SK-N-SH treated with all-trans-retinoic acid at 6 μM for 48 hours (cell line): Measurements from ENCODE around the gene WIPI1.

Experiments used
- ATAC-seq: fragments of 200-7000 bp; cut with Tn5 transposase; 3 replicates; pipeline ENCODE4 v1.9.1; 2020; ENCODE audit warnings: mild to moderate bottlenecking, moderate library complexity
- CREB5 ChIP-seq: fragments of 250-450 bp; sonication (Bioruptor Pico); IDR thresholded peaks from 2 replicates; pipeline ENCODE4 v1.5.1; 2020; ENCODE audit warnings: low read depth, mild to moderate bottlenecking, moderate library complexity
- CSDC2 ChIP-seq: fragments of 250-450 bp; sonication (Bioruptor Pico); IDR thresholded peaks from 2 replicates; pipeline ENCODE4 v1.5.0; 2020; ENCODE audit warnings: mild to moderate bottlenecking, moderate library complexity
- ESRRG ChIP-seq: fragments of 250-450 bp; sonication (Bioruptor Pico); IDR thresholded peaks from 2 replicates; pipeline ENCODE4 v1.6.1; 2021; ENCODE audit warnings: mild to moderate bottlenecking
- GLIS3 ChIP-seq: fragments of 250-450 bp; sonication (Bioruptor Pico); IDR thresholded peaks from 2 replicates; pipeline ENCODE4 v1.5.0; 2020; ENCODE audit warnings: mild to moderate bottlenecking, moderate library complexity
- ISL1 ChIP-seq: fragments of 250-450 bp; sonication (Bioruptor Pico); IDR thresholded peaks from 2 replicates; pipeline ENCODE4 v2.1.2; 2022; ENCODE audit warnings: mild to moderate bottlenecking, moderate library complexity
- OSR1 ChIP-seq: fragments of 250-450 bp; sonication (Bioruptor Pico); IDR thresholded peaks from 2 replicates; pipeline ENCODE4 v1.8.0; 2022; ENCODE audit warnings: moderate library complexity, mild to moderate bottlenecking, inconsistent platforms
- PATZ1 ChIP-seq: fragments of 250-450 bp; sonication (Bioruptor Pico); IDR thresholded peaks from 2 replicates; pipeline ENCODE4 v1.8.0; 2020; ENCODE audit warnings: mild to moderate bottlenecking, moderate library complexity, borderline replicate concordance
- POU6F1 ChIP-seq: fragments of 250-450 bp; sonication (Bioruptor Pico); IDR thresholded peaks from 2 replicates; pipeline ENCODE4 v1.8.0; 2021; ENCODE audit warnings: low read depth, mild to moderate bottlenecking, moderate library complexity, borderline replicate concordance
- PPARA ChIP-seq: fragments of 250-450 bp; sonication (Bioruptor Pico); IDR thresholded peaks from 2 replicates; pipeline ENCODE4 v1.5.0; 2020; ENCODE audit warnings: mild to moderate bottlenecking, borderline replicate concordance
- RARB ChIP-seq: fragments of 250-450 bp; sonication (Bioruptor Pico); IDR thresholded peaks from 2 replicates; pipeline ENCODE4 v1.8.0; 2021; ENCODE audit warnings: mild to moderate bottlenecking, moderate library complexity
- SNAI2 ChIP-seq: fragments of 250-450 bp; sonication (Bioruptor Pico); IDR thresholded peaks from 2 replicates; pipeline ENCODE4 v1.5.0; 2020; ENCODE audit warnings: mild to moderate bottlenecking, moderate library complexity
- TCF4 ChIP-seq: fragments of 250-450 bp; sonication (Bioruptor Pico); IDR thresholded peaks from 2 replicates; pipeline ENCODE4 v1.8.0; 2021; ENCODE audit warnings: mild to moderate bottlenecking, moderate library complexity, borderline replicate concordance
- TOX ChIP-seq: fragments of 250-450 bp; sonication (Bioruptor Pico); IDR thresholded peaks from 2 replicates; pipeline ENCODE4 v1.8.0; 2021; ENCODE audit warnings: mild to moderate bottlenecking, moderate library complexity, borderline replicate concordance
- ZC3H10 ChIP-seq: fragments of 250-450 bp; sonication (Bioruptor Pico); IDR thresholded peaks from 2 replicates; pipeline ENCODE4 v1.5.1; 2021; ENCODE audit warnings: mild to moderate bottlenecking, moderate library complexity
- ZFP3 ChIP-seq: fragments of 250-450 bp; sonication (Bioruptor Pico); IDR thresholded peaks from 2 replicates; pipeline ENCODE4 v1.5.0; 2020; ENCODE audit warnings: mild to moderate bottlenecking, moderate library complexity
- ZFP30 ChIP-seq: fragments of 450-650 bp; formaldehyde crosslinking; IDR thresholded peaks from 2 replicates; pipeline ENCODE4 v1.5.0; 2022; ENCODE audit warnings: mild to moderate bottlenecking, moderate library complexity
- ZNF565 ChIP-seq: fragments of 450-650 bp; formaldehyde crosslinking; conservative IDR thresholded peaks from 2 replicates; pipeline ENCODE4 v1.5.0; 2020; ENCODE audit warnings: low read depth, mild to moderate bottlenecking, moderate library complexity
- ZNF8 ChIP-seq: fragments of 450-650 bp; formaldehyde crosslinking; IDR thresholded peaks from 2 replicates; pipeline ENCODE4 v1.5.0; 2020; ENCODE audit warnings: mild to moderate bottlenecking, moderate library complexity

The WIPI1 gene

GRCh38 chr17:68383443-68384321 is 73.6 kb downstream of the WIPI1 start:
- ATAC-seq: no peak
- no peak for TF ChIP-seq PATZ1

GRCh38 chr17:68383120-68383442 is 74.2 kb downstream of the WIPI1 start:
- TF ChIP-seq ZNF8: no peak
- TF ChIP-seq OSR1 (CRISPR knock-in tag): no peak
- no peak for TF ChIP-seq TOX (CRISPR knock-in tag)
- no peak for ATAC-seq

GRCh38 chr17:68382582-68383085 is 74.7 kb downstream of the WIPI1 start:
- no peak for ATAC-seq
- no peak for TF ChIP-seq RARB (CRISPR knock-in tag)
- TF ChIP-seq PPARA (CRISPR knock-in tag): no peak
- no peak for TF ChIP-seq OSR1 (CRISPR knock-in tag)
- no peak for TF ChIP-seq ZNF565 (CRISPR knock-in tag)
- no peak for TF ChIP-seq ESRRG (CRISPR knock-in tag)
- TF ChIP-seq ZFP30 (CRISPR knock-in tag): no peak
- TF ChIP-seq ISL1: no peak
- no peak for TF ChIP-seq GLIS3 (CRISPR knock-in tag)
- TF ChIP-seq CREB5 (CRISPR knock-in tag): no peak
- no peak for TF ChIP-seq ZFP3 (CRISPR knock-in tag)

- TF ChIP-seq TOX (CRISPR knock-in tag) (no peak), RARB (CRISPR knock-in tag) (no peak), ZC3H10 (CRISPR knock-in tag) (no peak), POU6F1 (CRISPR knock-in tag) (no peak)
- ATAC-seq: no peak
Observed at GRCh38 chr17:68381076-68381900, 76.0 kb downstream of the WIPI1 start.

- TF ChIP-seq OSR1 (CRISPR knock-in tag): no peak
- no peak for TF ChIP-seq PPARA (CRISPR knock-in tag)
- no peak for TF ChIP-seq GLIS3 (CRISPR knock-in tag)
- no peak for TF ChIP-seq CSDC2 (CRISPR knock-in tag)
- no peak for TF ChIP-seq TOX (CRISPR knock-in tag)
- TF ChIP-seq SNAI2 (CRISPR knock-in tag): no peak
- no peak for TF ChIP-seq RARB (CRISPR knock-in tag)
- TF ChIP-seq TCF4 (CRISPR knock-in tag): no peak
- TF ChIP-seq ZFP3 (CRISPR knock-in tag): no peak
- TF ChIP-seq CREB5 (CRISPR knock-in tag): no peak
- no peak for ATAC-seq
Observed at GRCh38 chr17:68379692-68380677, 77.3 kb downstream of the WIPI1 start.
